GM12878 (cell line): Measurements from ENCODE around the gene KRT38. TPM values are rescaled to one million over a fixed set of nuclear protein-coding genes. Genes with fewer than 3 reads are reported as not detected.

Experiments
- ATAC-seq: fragments of 200-7000 bp; cut with Tn5 transposase; 3 replicates; pipeline ENCODE4 v1.9.1; 2020; ENCODE audit warnings: mild to moderate bottlenecking, moderate library complexity
- BruUV-seq: library from RNA; stranded (reverse); fragments of 400-500 nt; replicated peaks from 2 replicates; lab custom pipeline; 2021; lab: Mats Ljungman, UMichigan
- CTCF ChIA-PET: fragments of 300-600 bp; sonication (Branson Sonifier 250); formaldehyde crosslinking; extraction: SDS; loops from one replicate; lab custom pipeline; 2021; ENCODE audit warnings: inconsistent platforms; lab: Yijun Ruan, JAX
- POLR2A ChIA-PET: fragments of 350-600 bp; formaldehyde crosslinking; extraction: SDS; loops from one replicate; lab custom pipeline; 2021; ENCODE audit warnings: inconsistent platforms; lab: Charles Lee
- RAD21 ChIA-PET: fragments of 300-600 bp; sonication (Branson Sonifier 250); formaldehyde crosslinking; loops from one replicate; lab custom pipeline; 2023; ENCODE audit warnings: antibody characterized with exemption; ENCODE audit not compliant: unreplicated experiment; lab: Charles Lee
- SMC1A ChIA-PET: fragments of 300-600 bp; sonication (Branson Sonifier 250); formaldehyde crosslinking; loops from one replicate; lab custom pipeline; 2023; ENCODE audit not compliant: unreplicated experiment, uncharacterized antibody; lab: Charles Lee
- DNase-seq: peaks from one replicate; pipeline ENCODE4 v3.0.0-alpha.2; 2011; ENCODE audit warnings: low read depth, low spot score
- FAIRE-seq: peaks from 3 replicates; lab custom pipeline; 2011; peaks lifted over from hg19 to GRCh38; lab: Jason Lieb, UNC
- H2AFZ ChIP-seq: 2 replicates; pipeline ENCODE4 v1.6.0; 2011; ENCODE audit warnings: low read depth, low read length, control low read depth; ENCODE audit not compliant: control insufficient read depth
- H3K27ac ChIP-seq: 2 replicates; pipeline ENCODE4 v1.5.1; 2011; ENCODE audit warnings: control low read depth; ENCODE audit not compliant: control insufficient read depth, insufficient read depth
- H3K27me3 ChIP-seq, 2 experiments: replicated peaks in 1 of 2; 2 replicates each; pipeline versions ENCODE4 v1.6.0 to v1.6.1; 2011; ENCODE audit warnings: low read length in 1 of 2; ENCODE audit not compliant: control insufficient read depth in 2 of 2, insufficient read depth in 2 of 2
- H3K36me3 ChIP-seq, 2 experiments: 2 replicates each; pipeline ENCODE4 v1.5.1; 2011; ENCODE audit warnings: low read length in 1 of 2; ENCODE audit not compliant: control insufficient read depth in 2 of 2, insufficient read depth in 2 of 2
- H3K4me1 ChIP-seq: 2 replicates; pipeline ENCODE4 v1.6.1; 2011; ENCODE audit warnings: mild to moderate bottlenecking, low read length, moderate library complexity, mixed read lengths; ENCODE audit not compliant: control insufficient read depth, insufficient read depth
- H3K4me2 ChIP-seq: 2 replicates; pipeline ENCODE4 v1.6.0; 2011; ENCODE audit warnings: control low read depth; ENCODE audit not compliant: control insufficient read depth, insufficient read depth
- H3K4me3 ChIP-seq: fragments of 200-600 bp; sonication (generic); 2 replicates; pipeline ENCODE4 v1.5.1; 2016
- H3K79me2 ChIP-seq: 2 replicates; pipeline ENCODE4 v1.6.0; 2011; ENCODE audit warnings: low read length; ENCODE audit not compliant: control insufficient read depth, insufficient read depth
- H3K9ac ChIP-seq: 2 replicates; pipeline ENCODE4 v1.8.0; 2011; ENCODE audit warnings: low read length, control low read depth, mixed read lengths; ENCODE audit not compliant: control insufficient read depth, insufficient read depth
- H3K9me3 ChIP-seq: replicated peaks from 3 replicates; pipeline ENCODE4 v1.5.1; 2011; ENCODE audit warnings: mild to moderate bottlenecking, low read length; ENCODE audit not compliant: control insufficient read depth, insufficient read depth
- H4K20me1 ChIP-seq: 2 replicates; pipeline ENCODE4 v1.6.0; 2011; ENCODE audit not compliant: control insufficient read depth, insufficient read depth
- BHLHE40 ChIP-seq, 2 experiments: fragments of 450-650 bp in 1 of 2; IDR thresholded peaks; 2 replicates each; pipeline ENCODE4 v1.6.1; 2011 to 2017; ENCODE audit warnings: low read depth in 2 of 2, borderline replicate concordance in 1 of 2, improper control_type of control experiment in 1 of 2, low read length in 1 of 2, mild to moderate bottlenecking in 1 of 2
- CREM ChIP-seq: IDR thresholded peaks from 2 replicates; pipeline ENCODE4 v1.6.1; 2014; ENCODE audit warnings: antibody characterized with exemption, low read depth
- FOXM1 ChIP-seq: IDR thresholded peaks from 2 replicates; pipeline ENCODE4 v1.6.1; 2012; ENCODE audit warnings: low read depth, mild to moderate bottlenecking, inconsistent platforms, low read length, moderate library complexity
- KDM1A ChIP-seq: fragments of 200-600 bp; sonication (generic); IDR thresholded peaks from 2 replicates; pipeline ENCODE4 v1.6.1; 2016; ENCODE audit warnings: borderline replicate concordance
- MEF2A ChIP-seq: IDR thresholded peaks from 2 replicates; pipeline ENCODE4 v1.6.1; 2011; ENCODE audit warnings: low read depth, mild to moderate bottlenecking, low read length, moderate library complexity; ENCODE audit not compliant: insufficient read depth
- NBN ChIP-seq: fragments of 450-650 bp; IDR thresholded peaks from 2 replicates; pipeline ENCODE4 v1.6.1; 2016
- ZNF622 ChIP-seq: fragments of 450-650 bp; IDR thresholded peaks from 2 replicates; pipeline ENCODE4 v1.6.1; 2017; ENCODE audit warnings: mild to moderate bottlenecking, inconsistent platforms
- WGBS: methylation state at CpG from one replicate; pipeline ENCODE4 v1.1.6; 2016; ENCODE audit warnings: low lambda C conversion rate; ENCODE audit not compliant: insufficient replicate concordance, insufficient coverage; ENCODE audit errors: missing lambda C conversion rate; 5-methylcytosine and 5-hydroxymethylcytosine counted together
- in situ Hi-C: fragments of 300-500 bp; cut with MboI; formaldehyde crosslinking; loops from 9 replicates; pipeline ENCODE4 v1.14.3; 2018; ENCODE audit warnings: mixed read lengths
- intact Hi-C: fragments of 100-400 bp; cut with micrococcal nuclease; formaldehyde crosslinking; loops from one replicate; pipeline ENCODE4 v1.14.2; 2022; ENCODE audit not compliant: unreplicated experiment
- polyA plus RNA-seq, 11 experiments: library from polyadenylated mRNA; depleted of rRNA in 4 of 11; unstranded in 6 of 11; stranded (reverse) in 5 of 11; fragments of >200 nt; fragmentation: Nextera tagmentation in 4 of 11; fragmentation: Illumina TruSeq in 1 of 11; extraction: Ambion mirVana in 4 of 11; extraction: Trizol in 1 of 11; gene quantifications; 1 replicate in 1 of 11; 2 replicates in 10 of 11; pipeline versions ENCODE4 v1.2.1 to v1.2.3, GENCODE V29; 2011 to 2016; ENCODE audit warnings: inconsistent platforms in 2 of 11, missing spikeins in 2 of 11, low read depth in 1 of 11
- small RNA-seq: library from RNA; depleted of rRNA; stranded (forward); fragments of <200 nt; gene quantifications from one replicate; pipeline ENCODE3, GENCODE V24; 2014
- total RNA-seq, 4 experiments: library from RNA; depleted of rRNA in 3 of 4; stranded (reverse); fragments of >200 nt in 3 of 4; fragmentation: Illumina TruSeq in 1 of 4; extraction: Trizol in 1 of 4; gene quantifications; 2 replicates each; pipeline versions ENCODE4 v1.2.1 to v1.2.3, GENCODE V29; 2013 to 2021

KRT38 gene
- total and polyA plus RNA-seq, 10 of the 15 experiments (the other 5 are each of a cell fraction or from before 2014, with no cell fraction given) = not detected

- H3K79me2 ChIP-seq = no peaks in the 10 kb centered on the region
- H4K20me1 ChIP-seq = no peaks in the 10 kb centered on the region
- ChIA-PET CTCF (no interaction called here), RAD21 (no interaction called here), SMC1A (no interaction called here), POLR2A (no interaction called here)
- no peaks in the 10 kb centered on the region for H3K27me3 ChIP-seq
- H3K4me1 ChIP-seq = no peaks in the 10 kb centered on the region
- no peak overlapping the region for H3K4me2 ChIP-seq
- H3K9me3 ChIP-seq = no peaks in the 10 kb centered on the region; the same call in 2 of the 3 replicates
- ATAC-seq = no peak
- H3K27ac ChIP-seq = no peak overlapping the region
- no peak overlapping the region for H3K9ac ChIP-seq
- WGBS = 85% methylated on average over 1 of the region's 1 CpG
- no peak overlapping the region for H3K4me3 ChIP-seq
- no peak for FAIRE-seq
- no peak overlapping the region for H2AFZ ChIP-seq
- no peaks in the 10 kb centered on the region for H3K36me3 ChIP-seq
- no peak for TF ChIP-seq ZNF622
- no peak for TF ChIP-seq NBN
- TF ChIP-seq MEF2A = no peak
- no peak for TF ChIP-seq KDM1A
- no peak for TF ChIP-seq CREM
- no peak for TF ChIP-seq FOXM1
- TF ChIP-seq BHLHE40 (IDR thresholded peaks at IDR 0.05; ENCODE audit: borderline replicate concordance in 1 of 2, low read depth in 2 of 2, low read length in 1 of 2) = no peak
- in situ Hi-C loops = no loop called here
- intact Hi-C loops = no loop called here
- BruUV-seq = no TSS peak
- DNase-seq = no peak
Observed at GRCh38 chr17:41386227-41386626, 54.6 kb downstream of the KRT38 start.

Small RNAs within 50 kb of the gene (small RNA-seq; reads per million reads assigned to genes)
- not detected for gene RNU2-32P

Other genes starting within 250 kb of the KRT38 start
Only the 7 nearest of the 26 such genes appear.
- gene KRT34, start 58.7 kb downstream of the KRT38 start, total RNA-seq (2014; rRNA removed) = not detected in 2 replicates
- not detected in 2 replicates for gene KRT34, start 58.7 kb downstream of the KRT38 start, total RNA-seq (2014; rRNA removed; fragmentation: Illumina TruSeq; extraction: Trizol)
- not detected in 2 replicates for gene KRT34, start 58.7 kb downstream of the KRT38 start, total RNA-seq (2021)
- gene KRT34, start 58.7 kb downstream of the KRT38 start, polyA plus RNA-seq (2011; rRNA removed) = not detected in 2 replicates
- gene KRT34, start 58.7 kb downstream of the KRT38 start, polyA plus RNA-seq (2014; fragmentation: Illumina TruSeq; extraction: Trizol) = not detected in 2 replicates
- gene KRT34, start 58.7 kb downstream of the KRT38 start, polyA plus RNA-seq (2014; fragmentation: Nextera tagmentation; extraction: Ambion mirVana) = not detected
- 0.05 TPM in 1 of 2 replicates, not detected in the other for gene KRT34, start 58.7 kb downstream of the KRT38 start, polyA plus RNA-seq (2014; rRNA removed)
- gene KRT34, start 58.7 kb downstream of the KRT38 start, polyA plus RNA-seq (2016; fragmentation: Nextera tagmentation; extraction: Ambion mirVana) = not detected
- gene KRT31, start 43.4 kb downstream of the KRT38 start, total RNA-seq (2014; rRNA removed) = not detected in 2 replicates
- not detected in 2 replicates for gene KRT31, start 43.4 kb downstream of the KRT38 start, total RNA-seq (2014; rRNA removed; fragmentation: Illumina TruSeq; extraction: Trizol)
- not detected in 2 replicates for gene KRT31, start 43.4 kb downstream of the KRT38 start, total RNA-seq (2021)
- not detected in 2 replicates for gene KRT31, start 43.4 kb downstream of the KRT38 start, polyA plus RNA-seq (2011; rRNA removed)
- not detected in 2 replicates for gene KRT31, start 43.4 kb downstream of the KRT38 start, polyA plus RNA-seq (2014; fragmentation: Illumina TruSeq; extraction: Trizol)
- not detected for gene KRT31, start 43.4 kb downstream of the KRT38 start, polyA plus RNA-seq (2014; fragmentation: Nextera tagmentation; extraction: Ambion mirVana)
- not detected in 2 replicates for gene KRT31, start 43.4 kb downstream of the KRT38 start, polyA plus RNA-seq (2014; rRNA removed)
- not detected for gene KRT31, start 43.4 kb downstream of the KRT38 start, polyA plus RNA-seq (2016; fragmentation: Nextera tagmentation; extraction: Ambion mirVana)
- gene KRT37, start 16.4 kb downstream of the KRT38 start, total RNA-seq (2014; rRNA removed) = not detected in 2 replicates
- gene KRT37, start 16.4 kb downstream of the KRT38 start, total RNA-seq (2014; rRNA removed; fragmentation: Illumina TruSeq; extraction: Trizol) = not detected in 2 replicates
- gene KRT37, start 16.4 kb downstream of the KRT38 start, total RNA-seq (2021) = not detected in 2 replicates
- gene KRT37, start 16.4 kb downstream of the KRT38 start, polyA plus RNA-seq (2011; rRNA removed) = not detected in 2 replicates
- gene KRT37, start 16.4 kb downstream of the KRT38 start, polyA plus RNA-seq (2014; fragmentation: Illumina TruSeq; extraction: Trizol) = not detected in 2 replicates
- gene KRT37, start 16.4 kb downstream of the KRT38 start, polyA plus RNA-seq (2014; fragmentation: Nextera tagmentation; extraction: Ambion mirVana) = not detected
- gene KRT37, start 16.4 kb downstream of the KRT38 start, polyA plus RNA-seq (2014; rRNA removed) = not detected in 2 replicates
- not detected for gene KRT37, start 16.4 kb downstream of the KRT38 start, polyA plus RNA-seq (2016; fragmentation: Nextera tagmentation; extraction: Ambion mirVana)
- not detected in 2 replicates for gene KRT32, start 26.4 kb upstream of the KRT38 start, total RNA-seq (2014; rRNA removed)
- not detected in 2 replicates for gene KRT32, start 26.4 kb upstream of the KRT38 start, total RNA-seq (2014; rRNA removed; fragmentation: Illumina TruSeq; extraction: Trizol)
- gene KRT32, start 26.4 kb upstream of the KRT38 start, total RNA-seq (2021) = not detected in 2 replicates
- not detected in 2 replicates for gene KRT32, start 26.4 kb upstream of the KRT38 start, polyA plus RNA-seq (2011; rRNA removed)
- not detected in 2 replicates for gene KRT32, start 26.4 kb upstream of the KRT38 start, polyA plus RNA-seq (2014; fragmentation: Illumina TruSeq; extraction: Trizol)
- not detected for gene KRT32, start 26.4 kb upstream of the KRT38 start, polyA plus RNA-seq (2014; fragmentation: Nextera tagmentation; extraction: Ambion mirVana)
- not detected in 2 replicates for gene KRT32, start 26.4 kb upstream of the KRT38 start, polyA plus RNA-seq (2014; rRNA removed)
- not detected for gene KRT32, start 26.4 kb upstream of the KRT38 start, polyA plus RNA-seq (2016; fragmentation: Nextera tagmentation; extraction: Ambion mirVana)
- not detected in 2 replicates for gene KRT35, start 40.2 kb upstream of the KRT38 start, total RNA-seq (2014; rRNA removed)
- not detected in 2 replicates for gene KRT35, start 40.2 kb upstream of the KRT38 start, total RNA-seq (2014; rRNA removed; fragmentation: Illumina TruSeq; extraction: Trizol)
- not detected in 2 replicates for gene KRT35, start 40.2 kb upstream of the KRT38 start, total RNA-seq (2021)
- gene KRT35, start 40.2 kb upstream of the KRT38 start, polyA plus RNA-seq (2011; rRNA removed) = not detected in 2 replicates
- not detected in 2 replicates for gene KRT35, start 40.2 kb upstream of the KRT38 start, polyA plus RNA-seq (2014; fragmentation: Illumina TruSeq; extraction: Trizol)
- gene KRT35, start 40.2 kb upstream of the KRT38 start, polyA plus RNA-seq (2014; fragmentation: Nextera tagmentation; extraction: Ambion mirVana) = not detected
- not detected in 2 replicates for gene KRT35, start 40.2 kb upstream of the KRT38 start, polyA plus RNA-seq (2014; rRNA removed)
- not detected for gene KRT35, start 40.2 kb upstream of the KRT38 start, polyA plus RNA-seq (2016; fragmentation: Nextera tagmentation; extraction: Ambion mirVana)
- gene KRT36, start 48.9 kb upstream of the KRT38 start, total RNA-seq (2014; rRNA removed) = not detected in 2 replicates
- not detected in 2 replicates for gene KRT36, start 48.9 kb upstream of the KRT38 start, total RNA-seq (2014; rRNA removed; fragmentation: Illumina TruSeq; extraction: Trizol)
- gene KRT36, start 48.9 kb upstream of the KRT38 start, total RNA-seq (2021) = not detected in 2 replicates
- not detected in 2 replicates for gene KRT36, start 48.9 kb upstream of the KRT38 start, polyA plus RNA-seq (2011; rRNA removed)
- gene KRT36, start 48.9 kb upstream of the KRT38 start, polyA plus RNA-seq (2014; fragmentation: Illumina TruSeq; extraction: Trizol) = not detected in 2 replicates
- gene KRT36, start 48.9 kb upstream of the KRT38 start, polyA plus RNA-seq (2014; fragmentation: Nextera tagmentation; extraction: Ambion mirVana) = not detected
- gene KRT36, start 48.9 kb upstream of the KRT38 start, polyA plus RNA-seq (2014; rRNA removed) = not detected in 2 replicates
- not detected for gene KRT36, start 48.9 kb upstream of the KRT38 start, polyA plus RNA-seq (2016; fragmentation: Nextera tagmentation; extraction: Ambion mirVana)
- not detected in 2 replicates for gene KRT13, start 64.6 kb upstream of the KRT38 start, total RNA-seq (2014; rRNA removed)
- not detected in 2 replicates for gene KRT13, start 64.6 kb upstream of the KRT38 start, total RNA-seq (2014; rRNA removed; fragmentation: Illumina TruSeq; extraction: Trizol)
- not detected in 2 replicates for gene KRT13, start 64.6 kb upstream of the KRT38 start, total RNA-seq (2021)
- gene KRT13, start 64.6 kb upstream of the KRT38 start, polyA plus RNA-seq (2011; rRNA removed) = not detected in 2 replicates
- gene KRT13, start 64.6 kb upstream of the KRT38 start, polyA plus RNA-seq (2014; fragmentation: Illumina TruSeq; extraction: Trizol) = not detected in 2 replicates
- gene KRT13, start 64.6 kb upstream of the KRT38 start, polyA plus RNA-seq (2014; fragmentation: Nextera tagmentation; extraction: Ambion mirVana) = not detected
- gene KRT13, start 64.6 kb upstream of the KRT38 start, polyA plus RNA-seq (2014; rRNA removed) = not detected in 2 replicates
- gene KRT13, start 64.6 kb upstream of the KRT38 start, polyA plus RNA-seq (2016; fragmentation: Nextera tagmentation; extraction: Ambion mirVana) = not detected